GM12878 (cell line): ENCODE results near the gene POU2F1. TPM values are rescaled to one million over a fixed set of nuclear protein-coding genes. Genes with fewer than 3 reads are reported as not detected.

Source experiments
- ATAC-seq: fragments of 200-7000 bp; cut with Tn5 transposase; 3 replicates; pipeline ENCODE4 v1.9.1; 2020; ENCODE audit warnings: mild to moderate bottlenecking, moderate library complexity
- BruUV-seq: library from RNA; stranded (reverse); fragments of 400-500 nt; replicated peaks from 2 replicates; lab custom pipeline; 2021; lab: Mats Ljungman, UMichigan
- CTCF ChIA-PET: fragments of 300-600 bp; sonication (Branson Sonifier 250); formaldehyde crosslinking; extraction: SDS; loops from one replicate; lab custom pipeline; 2021; ENCODE audit warnings: inconsistent platforms; lab: Yijun Ruan, JAX
- POLR2A ChIA-PET: fragments of 350-600 bp; formaldehyde crosslinking; extraction: SDS; loops from one replicate; lab custom pipeline; 2021; ENCODE audit warnings: inconsistent platforms; lab: Charles Lee
- RAD21 ChIA-PET: fragments of 300-600 bp; sonication (Branson Sonifier 250); formaldehyde crosslinking; loops from one replicate; lab custom pipeline; 2023; ENCODE audit warnings: antibody characterized with exemption; ENCODE audit not compliant: unreplicated experiment; lab: Charles Lee
- SMC1A ChIA-PET: fragments of 300-600 bp; sonication (Branson Sonifier 250); formaldehyde crosslinking; loops from one replicate; lab custom pipeline; 2023; ENCODE audit not compliant: unreplicated experiment, uncharacterized antibody; lab: Charles Lee
- DNase-seq: peaks from one replicate; pipeline ENCODE4 v3.0.0-alpha.2; 2011; ENCODE audit warnings: low read depth, low spot score
- FAIRE-seq: peaks from 3 replicates; lab custom pipeline; 2011; peaks lifted over from hg19 to GRCh38; lab: Jason Lieb, UNC
- H2AFZ ChIP-seq: 2 replicates; pipeline ENCODE4 v1.6.0; 2011; ENCODE audit warnings: low read depth, low read length, control low read depth; ENCODE audit not compliant: control insufficient read depth
- H3K27ac ChIP-seq: 2 replicates; pipeline ENCODE4 v1.5.1; 2011; ENCODE audit warnings: control low read depth; ENCODE audit not compliant: control insufficient read depth, insufficient read depth
- H3K27me3 ChIP-seq, 2 experiments: replicated peaks in 1 of 2; 2 replicates each; pipeline versions ENCODE4 v1.6.0 to v1.6.1; 2011; ENCODE audit warnings: low read length in 1 of 2; ENCODE audit not compliant: control insufficient read depth in 2 of 2, insufficient read depth in 2 of 2
- H3K36me3 ChIP-seq, 2 experiments: 2 replicates each; pipeline ENCODE4 v1.5.1; 2011; ENCODE audit warnings: low read length in 1 of 2; ENCODE audit not compliant: control insufficient read depth in 2 of 2, insufficient read depth in 2 of 2
- H3K4me1 ChIP-seq: 2 replicates; pipeline ENCODE4 v1.6.1; 2011; ENCODE audit warnings: mild to moderate bottlenecking, low read length, moderate library complexity, mixed read lengths; ENCODE audit not compliant: control insufficient read depth, insufficient read depth
- H3K4me2 ChIP-seq: 2 replicates; pipeline ENCODE4 v1.6.0; 2011; ENCODE audit warnings: control low read depth; ENCODE audit not compliant: control insufficient read depth, insufficient read depth
- H3K4me3 ChIP-seq: fragments of 200-600 bp; sonication (generic); 2 replicates; pipeline ENCODE4 v1.5.1; 2016
- H3K79me2 ChIP-seq: 2 replicates; pipeline ENCODE4 v1.6.0; 2011; ENCODE audit warnings: low read length; ENCODE audit not compliant: control insufficient read depth, insufficient read depth
- H3K9ac ChIP-seq: 2 replicates; pipeline ENCODE4 v1.8.0; 2011; ENCODE audit warnings: low read length, control low read depth, mixed read lengths; ENCODE audit not compliant: control insufficient read depth, insufficient read depth
- H3K9me3 ChIP-seq: replicated peaks from 3 replicates; pipeline ENCODE4 v1.5.1; 2011; ENCODE audit warnings: mild to moderate bottlenecking, low read length; ENCODE audit not compliant: control insufficient read depth, insufficient read depth
- H4K20me1 ChIP-seq: 2 replicates; pipeline ENCODE4 v1.6.0; 2011; ENCODE audit not compliant: control insufficient read depth, insufficient read depth
- BRCA1 ChIP-seq: IDR thresholded peaks from 2 replicates; pipeline ENCODE4 v1.6.1; 2011; ENCODE audit warnings: low read depth, low read length, improper control_type of control experiment
- ESRRA ChIP-seq: IDR thresholded peaks from 2 replicates; pipeline ENCODE4 v1.6.1; 2012; ENCODE audit warnings: mild to moderate bottlenecking, low read length, improper control_type of control experiment
- JUNB ChIP-seq: IDR thresholded peaks from 2 replicates; pipeline ENCODE4 v1.6.1; 2016; ENCODE audit warnings: antibody characterized with exemption, mild to moderate bottlenecking
- MEF2B ChIP-seq: fragments of 450-650 bp; IDR thresholded peaks from 2 replicates; pipeline ENCODE4 v1.6.1; 2018; ENCODE audit warnings: mild to moderate bottlenecking, moderate library complexity; ENCODE audit not compliant: partially characterized antibody, poor library complexity, severe bottlenecking
- NBN ChIP-seq: fragments of 450-650 bp; IDR thresholded peaks from 2 replicates; pipeline ENCODE4 v1.6.1; 2016
- NKRF ChIP-seq: fragments of 450-650 bp; conservative IDR thresholded peaks from 2 replicates; pipeline ENCODE4 v1.6.1; 2017; ENCODE audit warnings: mild to moderate bottlenecking, moderate library complexity
- RCOR1 ChIP-seq: conservative IDR thresholded peaks from 2 replicates; pipeline ENCODE4 v1.6.1; 2012; ENCODE audit warnings: low read depth, low read length, improper control_type of control experiment
- SIN3A ChIP-seq: IDR thresholded peaks from 2 replicates; pipeline ENCODE4 v1.6.1; 2012; ENCODE audit warnings: low read depth, low read length, improper control_type of control experiment
- SMAD1 ChIP-seq: fragments of 450-650 bp; IDR thresholded peaks from 2 replicates; pipeline ENCODE4 v1.6.1; 2018; ENCODE audit warnings: mild to moderate bottlenecking, low read depth; ENCODE audit not compliant: partially characterized antibody
- STAT1 ChIP-seq: fragments of 450-650 bp; conservative IDR thresholded peaks from 2 replicates; pipeline ENCODE4 v1.6.1; 2014; ENCODE audit warnings: antibody characterized with exemption, mild to moderate bottlenecking
- ZZZ3 ChIP-seq: IDR thresholded peaks from 2 replicates; pipeline ENCODE4 v1.6.1; 2011; ENCODE audit warnings: low read depth; ENCODE audit not compliant: control insufficient read depth, insufficient read length
- WGBS: methylation state at CpG from one replicate; pipeline ENCODE4 v1.1.6; 2016; ENCODE audit warnings: low lambda C conversion rate; ENCODE audit not compliant: insufficient replicate concordance, insufficient coverage; ENCODE audit errors: missing lambda C conversion rate; 5-methylcytosine and 5-hydroxymethylcytosine counted together
- in situ Hi-C: fragments of 300-500 bp; cut with MboI; formaldehyde crosslinking; loops from 9 replicates; pipeline ENCODE4 v1.14.3; 2018; ENCODE audit warnings: mixed read lengths
- intact Hi-C: fragments of 100-400 bp; cut with micrococcal nuclease; formaldehyde crosslinking; loops from one replicate; pipeline ENCODE4 v1.14.2; 2022; ENCODE audit not compliant: unreplicated experiment
- polyA plus RNA-seq, 11 experiments: library from polyadenylated mRNA; depleted of rRNA in 4 of 11; unstranded in 6 of 11; stranded (reverse) in 5 of 11; fragments of >200 nt; fragmentation: Nextera tagmentation in 4 of 11; fragmentation: Illumina TruSeq in 1 of 11; extraction: Ambion mirVana in 4 of 11; extraction: Trizol in 1 of 11; gene quantifications; 1 replicate in 1 of 11; 2 replicates in 10 of 11; pipeline versions ENCODE4 v1.2.1 to v1.2.3, GENCODE V29; 2011 to 2016; ENCODE audit warnings: inconsistent platforms in 2 of 11, missing spikeins in 2 of 11, low read depth in 1 of 11
- total RNA-seq, 4 experiments: library from RNA; depleted of rRNA in 3 of 4; stranded (reverse); fragments of >200 nt in 3 of 4; fragmentation: Illumina TruSeq in 1 of 4; extraction: Trizol in 1 of 4; gene quantifications; 2 replicates each; pipeline versions ENCODE4 v1.2.1 to v1.2.3, GENCODE V29; 2013 to 2021
- TF ChIP-seq, protein P1 (sequence below): IDR thresholded peaks from 2 replicates; pipeline ENCODE4 v1.6.1; 2012; ENCODE audit warnings: low read depth, low read length, improper control_type of control experiment

POU2F1 gene
- total and polyA plus RNA-seq, 10 of the 15 experiments (the other 5 are each of a cell fraction or from before 2014, with no cell fraction given) = 2.5 to 21.7 (median 12.5) TPM

GRCh38 chr1:167360120-167360519 lies 139.4 kb downstream of the POU2F1 start:
- no peak for ATAC-seq
- Histone ChIP-seq H3K27ac (no peak overlapping the region), H3K4me3 (no peak overlapping the region), H3K4me2 (no peak overlapping the region), H3K79me2 (peaks cover 35% of the 10 kb centered on the region), H3K9ac (no peak overlapping the region), H3K9me3 (no peaks in the 10 kb centered on the region; the same call in none of the 3 replicates), H3K27me3 (no peaks in the 10 kb centered on the region), H2AFZ (no peak overlapping the region), H3K36me3 (no peaks in the 10 kb centered on the region; a peak in 1 of 4 replicates), H4K20me1 (no peaks in the 10 kb centered on the region; the same call in 1 of the 2 replicates), H3K4me1 (peaks cover 3% of the 10 kb centered on the region; the same call in 1 of the 2 replicates)
- SMC1A ChIA-PET = interaction anchor here (1.3 kb wide), 1 partner anchor 91 kb away, joined by 3 read pairs; no protein-coding TSS in a partner anchor
- in situ Hi-C loops (no loop called here), intact Hi-C loops (no loop called here)
- BruUV-seq = no TSS peak
- CTCF ChIA-PET = no interaction called here
- TF ChIP-seq SIN3A = no peak
- TF ChIP-seq, protein P1, sequence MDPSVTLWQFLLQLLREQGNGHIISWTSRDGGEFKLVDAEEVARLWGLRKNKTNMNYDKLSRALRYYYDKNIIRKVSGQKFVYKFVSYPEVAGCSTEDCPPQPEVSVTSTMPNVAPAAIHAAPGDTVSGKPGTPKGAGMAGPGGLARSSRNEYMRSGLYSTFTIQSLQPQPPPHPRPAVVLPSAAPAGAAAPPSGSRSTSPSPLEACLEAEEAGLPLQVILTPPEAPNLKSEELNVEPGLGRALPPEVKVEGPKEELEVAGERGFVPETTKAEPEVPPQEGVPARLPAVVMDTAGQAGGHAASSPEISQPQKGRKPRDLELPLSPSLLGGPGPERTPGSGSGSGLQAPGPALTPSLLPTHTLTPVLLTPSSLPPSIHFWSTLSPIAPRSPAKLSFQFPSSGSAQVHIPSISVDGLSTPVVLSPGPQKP = no peak
- TF ChIP-seq BRCA1 = no peak
- TF ChIP-seq NBN = no peak
- TF ChIP-seq NKRF = no peak
- no peak for TF ChIP-seq SMAD1
- TF ChIP-seq ZZZ3 = no peak
- TF ChIP-seq JUNB = no peak
- no peak for TF ChIP-seq ESRRA
- no peak for TF ChIP-seq RCOR1
- no peak for TF ChIP-seq MEF2B
- TF ChIP-seq STAT1 = no peak
- FAIRE-seq = no peak
- RAD21 ChIA-PET = no interaction called here
- DNase-seq = no peak
- WGBS = 83% methylated on average over 4 of the region's 4 CpGs
- POLR2A ChIA-PET = no interaction called here
